Body of pancreas (tissue), 4 donors: Measurements from ENCODE around the gene TMEM201.

Source experiments
- POLR2A ChIP-seq, 3 donors: fragments of 450-650 bp; IDR thresholded peaks; one replicate each; pipeline ENCODE4 v1.6.1; 2016; ENCODE audit warnings: antibody characterized with exemption in 3 of 3, mild to moderate bottlenecking in 2 of 3
- TF ChIP-seq, protein P1 (sequence below), 7 experiments: fragments of 450-650 bp in 4 of 7; fragments of 200-600 bp in 3 of 7; sonication (generic) in 3 of 7; IDR thresholded peaks; one replicate each; pipeline ENCODE4 v1.5.1; 2016 to 2019; ENCODE audit warnings: antibody characterized with exemption in 7 of 7

DNA sequence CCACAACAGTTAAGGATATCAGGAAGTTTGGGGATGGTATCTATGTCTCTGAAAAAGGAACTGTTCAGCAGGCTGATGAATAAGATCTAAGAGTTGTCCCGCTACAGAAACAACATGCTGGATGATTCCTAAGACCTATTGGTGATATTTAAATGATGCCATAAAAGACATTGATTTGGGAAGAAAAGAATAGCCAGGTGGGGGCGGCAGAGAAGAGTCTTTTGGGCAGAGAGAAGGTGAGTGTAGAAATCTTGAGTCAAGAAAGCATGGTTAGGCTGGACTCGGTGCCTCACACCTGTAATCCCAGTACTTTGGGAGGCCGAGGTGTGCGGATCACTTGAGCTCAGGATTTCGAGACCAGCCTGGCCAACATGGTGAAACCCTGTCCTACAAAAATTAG, 11.8 kb upstream of the TMEM201 start:
- TF ChIP-seq POLR2A (IDR thresholded peaks at IDR 0.05): no peak
- TF ChIP-seq, protein P1, sequence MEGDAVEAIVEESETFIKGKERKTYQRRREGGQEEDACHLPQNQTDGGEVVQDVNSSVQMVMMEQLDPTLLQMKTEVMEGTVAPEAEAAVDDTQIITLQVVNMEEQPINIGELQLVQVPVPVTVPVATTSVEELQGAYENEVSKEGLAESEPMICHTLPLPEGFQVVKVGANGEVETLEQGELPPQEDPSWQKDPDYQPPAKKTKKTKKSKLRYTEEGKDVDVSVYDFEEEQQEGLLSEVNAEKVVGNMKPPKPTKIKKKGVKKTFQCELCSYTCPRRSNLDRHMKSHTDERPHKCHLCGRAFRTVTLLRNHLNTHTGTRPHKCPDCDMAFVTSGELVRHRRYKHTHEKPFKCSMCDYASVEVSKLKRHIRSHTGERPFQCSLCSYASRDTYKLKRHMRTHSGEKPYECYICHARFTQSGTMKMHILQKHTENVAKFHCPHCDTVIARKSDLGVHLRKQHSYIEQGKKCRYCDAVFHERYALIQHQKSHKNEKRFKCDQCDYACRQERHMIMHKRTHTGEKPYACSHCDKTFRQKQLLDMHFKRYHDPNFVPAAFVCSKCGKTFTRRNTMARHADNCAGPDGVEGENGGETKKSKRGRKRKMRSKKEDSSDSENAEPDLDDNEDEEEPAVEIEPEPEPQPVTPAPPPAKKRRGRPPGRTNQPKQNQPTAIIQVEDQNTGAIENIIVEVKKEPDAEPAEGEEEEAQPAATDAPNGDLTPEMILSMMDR (IDR thresholded peaks at IDR 0.05): no peak
